HEK293 (cell line): ENCODE data around the gene CCDC9B.

Source experiments
- CTCF ChIA-PET: fragments of 350-600 bp; formaldehyde crosslinking; extraction: SDS; loops from one replicate; lab custom pipeline; 2021; ENCODE audit warnings: antibody characterized with exemption; lab: Yijun Ruan, JAX
- POLR2A ChIA-PET: fragments of 300-600 bp; formaldehyde crosslinking; extraction: SDS; loops from one replicate; lab custom pipeline; 2020; ENCODE audit warnings: antibody characterized with exemption, inconsistent platforms; lab: Yijun Ruan, JAX
- H3K27ac ChIP-seq: fragments of 200-500 bp; sonication (Bioruptor generic); 2 replicates; pipeline ENCODE4 v1.5.1; 2014; ENCODE audit warnings: low read depth, low read length, control low read depth, inconsistent platforms; ENCODE audit errors: extremely low read depth
- H3K36me3 ChIP-seq, 2 experiments: fragments of 200-500 bp in 1 of 2; sonication (Bioruptor generic) in 1 of 2; 1 replicate in 1 of 2; 2 replicates in 1 of 2; pipeline ENCODE4 v1.5.1; 2014 to 2017; ENCODE audit warnings: inconsistent platforms in 2 of 2, low read length in 2 of 2; ENCODE audit not compliant: control insufficient read depth in 2 of 2, insufficient read depth in 1 of 2
- H3K4me1 ChIP-seq: fragments of 200-500 bp; sonication (Bioruptor generic); 2 replicates; pipeline ENCODE4 v1.5.1; 2014; ENCODE audit warnings: mild to moderate bottlenecking, low read length, inconsistent platforms; ENCODE audit not compliant: control insufficient read depth, insufficient read depth
- H3K4me3 ChIP-seq: 2 replicates; pipeline ENCODE4 v1.5.1; 2011; ENCODE audit warnings: low read depth, mild to moderate bottlenecking, control low read depth, low read length, moderate library complexity
- H3K9me3 ChIP-seq: fragments of 200-500 bp; sonication (Bioruptor generic); 2 replicates; pipeline ENCODE4 v1.5.1; 2014; ENCODE audit warnings: low read depth, low read length, inconsistent platforms; ENCODE audit not compliant: control insufficient read depth, insufficient read depth
- PRDM2 ChIP-seq: fragments of 450-650 bp; formaldehyde crosslinking; IDR thresholded peaks from 2 replicates; pipeline ENCODE4 v1.5.1; 2016; ENCODE audit warnings: missing biosample characterization, missing genetic modification characterization, borderline replicate concordance
- TRIM28 ChIP-seq: IDR thresholded peaks from 2 replicates; pipeline ENCODE4 v1.6.1; 2011; ENCODE audit warnings: low read length, control low read depth, borderline replicate concordance
- TSHZ1 ChIP-seq: fragments of 450-650 bp; formaldehyde crosslinking; IDR thresholded peaks from 2 replicates; pipeline ENCODE4 v1.5.1; 2016; ENCODE audit warnings: missing biosample characterization, missing genetic modification characterization, borderline replicate concordance
- ZBTB20 ChIP-seq: fragments of 450-650 bp; formaldehyde crosslinking; IDR thresholded peaks from 2 replicates; pipeline ENCODE4 v1.5.1; 2016; ENCODE audit warnings: missing biosample characterization, missing genetic modification characterization
- ZNF221 ChIP-seq: fragments of 450-650 bp; formaldehyde crosslinking; IDR thresholded peaks from 2 replicates; pipeline ENCODE4 v1.5.1; 2017; ENCODE audit warnings: missing biosample characterization, missing genetic modification characterization, borderline replicate concordance
- ZNF248 ChIP-seq: fragments of 450-650 bp; formaldehyde crosslinking; IDR thresholded peaks from 2 replicates; pipeline ENCODE4 v1.5.1; 2017; ENCODE audit warnings: missing biosample characterization, missing genetic modification characterization
- ZNF518A ChIP-seq: fragments of 450-650 bp; formaldehyde crosslinking; conservative IDR thresholded peaks from 2 replicates; pipeline ENCODE4 v1.5.1; 2016; ENCODE audit warnings: low read depth, missing biosample characterization, missing genetic modification characterization
- ZNF624 ChIP-seq: fragments of 450-650 bp; formaldehyde crosslinking; IDR thresholded peaks from 2 replicates; pipeline ENCODE4 v1.5.1; 2017; ENCODE audit warnings: missing biosample characterization, missing genetic modification characterization
- ZNF843 ChIP-seq: fragments of 450-650 bp; formaldehyde crosslinking; IDR thresholded peaks from 2 replicates; pipeline ENCODE4 v1.5.1; 2016; ENCODE audit warnings: missing biosample characterization, missing genetic modification characterization
- TF ChIP-seq, protein P1 (sequence below): fragments of 450-650 bp; formaldehyde crosslinking; IDR thresholded peaks from 2 replicates; pipeline ENCODE4 v1.5.1; 2016; ENCODE audit warnings: missing biosample characterization, missing genetic modification characterization, low read depth

CCDC9B gene

GRCh38 chr15:40363611-40364010, 22.9 kb upstream of the CCDC9B start:
- no peaks in the 10 kb centered on the region for H3K4me1 ChIP-seq
- no peak for TF ChIP-seq TSHZ1 (tag by site-specific recombination)
- TF ChIP-seq, protein P1, sequence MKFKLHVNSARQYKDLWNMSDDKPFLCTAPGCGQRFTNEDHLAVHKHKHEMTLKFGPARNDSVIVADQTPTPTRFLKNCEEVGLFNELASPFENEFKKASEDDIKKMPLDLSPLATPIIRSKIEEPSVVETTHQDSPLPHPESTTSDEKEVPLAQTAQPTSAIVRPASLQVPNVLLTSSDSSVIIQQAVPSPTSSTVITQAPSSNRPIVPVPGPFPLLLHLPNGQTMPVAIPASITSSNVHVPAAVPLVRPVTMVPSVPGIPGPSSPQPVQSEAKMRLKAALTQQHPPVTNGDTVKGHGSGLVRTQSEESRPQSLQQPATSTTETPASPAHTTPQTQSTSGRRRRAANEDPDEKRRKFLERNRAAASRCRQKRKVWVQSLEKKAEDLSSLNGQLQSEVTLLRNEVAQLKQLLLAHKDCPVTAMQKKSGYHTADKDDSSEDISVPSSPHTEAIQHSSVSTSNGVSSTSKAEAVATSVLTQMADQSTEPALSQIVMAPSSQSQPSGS (tag by site-specific recombination): no peak
- H3K27ac ChIP-seq: no peak overlapping the region
- no peaks in the 10 kb centered on the region for H3K9me3 ChIP-seq
- ChIA-PET POLR2A (no interaction called here), CTCF (interaction anchor here (0.9 kb wide), 1 partner anchor 57 kb away, joined by 3 read pairs; no protein-coding TSS in a partner anchor)
- no peak overlapping the region for H3K4me3 ChIP-seq
- no peaks in the 10 kb centered on the region for H3K36me3 ChIP-seq

- no peak for TF ChIP-seq ZBTB20 (tag by site-specific recombination)
- TF ChIP-seq ZNF221: no peak
- no peak for TF ChIP-seq ZNF248 (tag by site-specific recombination)
- TF ChIP-seq TSHZ1 (tag by site-specific recombination): no peak
- ChIA-PET POLR2A (no interaction called here), CTCF (interaction anchor here (1.1 kb wide), 1 partner anchor 10 kb away, joined by 3 read pairs; no protein-coding TSS in a partner anchor)
- Histone ChIP-seq H3K9me3 (no peaks in the 10 kb centered on the region), H3K4me3 (no peak overlapping the region), H3K4me1 (no peaks in the 10 kb centered on the region), H3K36me3 (no peaks in the 10 kb centered on the region), H3K27ac (no peak overlapping the region)
Observed at GRCh38 chr15:40361640-40362039, 20.9 kb upstream of the CCDC9B start.

DNA sequence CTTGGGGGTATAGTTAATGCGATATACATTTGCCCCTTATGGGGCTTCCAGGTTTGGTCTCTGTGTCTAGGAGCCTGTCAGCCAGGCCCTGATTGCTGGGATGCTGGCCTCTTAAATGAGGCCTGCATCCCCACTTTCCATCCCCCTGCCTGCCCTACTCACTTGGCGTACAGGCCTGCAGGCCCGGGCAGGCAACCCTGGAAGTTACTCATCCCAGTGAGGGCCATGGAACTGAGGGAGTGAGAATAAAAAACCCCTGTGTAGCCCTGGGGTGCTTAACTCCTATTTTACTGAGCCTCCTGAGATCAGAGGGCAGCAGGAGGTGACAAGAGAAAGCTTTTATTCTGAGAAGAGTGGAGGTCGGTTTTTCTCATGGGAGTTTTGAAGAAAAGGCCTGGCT, 19.3 kb upstream of the CCDC9B start:
- ChIA-PET POLR2A (no interaction called here), CTCF (interaction anchor here (0.6 to 1.3 kb wide), 3 partner anchors 15 to 85 kb away, joined by 3 to 5 read pairs (median 3); no protein-coding TSS in a partner anchor)
- H3K9me3 ChIP-seq: no peaks in the 10 kb centered on the region
- no peak for TF ChIP-seq ZNF518A (tag by site-specific recombination)
- no peak for TF ChIP-seq ZNF843
- no peak for TF ChIP-seq ZNF624 (tag by site-specific recombination)
- TF ChIP-seq PRDM2: no peak
- TF ChIP-seq TRIM28: no peak

More for the DNA sequence above, 19.3 kb upstream of the CCDC9B start:
- Histone ChIP-seq H3K27ac (no peak overlapping the region), H3K36me3 (no peaks in the 10 kb centered on the region), H3K4me3 (no peak overlapping the region), H3K4me1 (no peaks in the 10 kb centered on the region)
